Calu3 (cell line): ENCODE data around the gene CDAN1. TPM values are rescaled to one million over a fixed set of nuclear protein-coding genes. Genes with fewer than 3 reads are reported as not detected.

ENCODE experiments used
- BruUV-seq: library from RNA; stranded (reverse); fragments of 400-500 nt; replicated peaks from 2 replicates; lab custom pipeline; 2021; lab: Mats Ljungman, UMichigan
- CTCF ChIA-PET: fragments of 300-600 bp; sonication (Branson Sonifier 250); formaldehyde crosslinking; loops from one replicate; lab custom pipeline; 2022; ENCODE audit warnings: antibody characterized with exemption; lab: Charles Lee
- DNase-seq: peaks from one replicate; pipeline ENCODE4 v3.0.0; 2022
- H3K27ac Mint-ChIP-seq: one replicate; pipeline ENCODE4 v1.8.0; 2022; ENCODE audit warnings: mixed read lengths; ENCODE audit not compliant: unreplicated experiment
- H3K27me3 Mint-ChIP-seq: one replicate; pipeline ENCODE4 v1.8.0; 2022; ENCODE audit warnings: mixed read lengths; ENCODE audit not compliant: unreplicated experiment
- H3K36me3 Mint-ChIP-seq: one replicate; pipeline ENCODE4 v1.8.0; 2022; ENCODE audit warnings: mild to moderate bottlenecking, moderate library complexity, mixed read lengths; ENCODE audit not compliant: insufficient read depth, unreplicated experiment
- H3K4me1 Mint-ChIP-seq: one replicate; pipeline ENCODE4 v1.8.0; 2022; ENCODE audit warnings: mild to moderate bottlenecking, low read depth, mixed read lengths; ENCODE audit not compliant: unreplicated experiment
- H3K4me3 Mint-ChIP-seq: one replicate; pipeline ENCODE4 v1.8.0; 2022; ENCODE audit warnings: mild to moderate bottlenecking, low read depth, moderate library complexity, mixed read lengths; ENCODE audit not compliant: unreplicated experiment
- H3K9me3 Mint-ChIP-seq: one replicate; pipeline ENCODE4 v1.8.0; 2022; ENCODE audit warnings: low read depth, mixed read lengths; ENCODE audit not compliant: unreplicated experiment
- CTCF ChIP-seq: fragments of 200-600 bp; IDR thresholded peaks from one replicate; pipeline ENCODE4 v1.8.0; 2022; ENCODE audit warnings: antibody characterized with exemption; ENCODE audit not compliant: unreplicated experiment
- intact Hi-C: fragments of 100-400 bp; cut with micrococcal nuclease; formaldehyde crosslinking; loops from one replicate; pipeline ENCODE4 v1.10.0; 2022; ENCODE audit not compliant: unreplicated experiment
- total RNA-seq: library from RNA; stranded (reverse); gene quantifications from 2 replicates; pipeline ENCODE4 v1.2.3, GENCODE V29; 2022

CDAN1 gene
- total RNA-seq, 1 experiment from 2014 or later, result 11.3 TPM

- BruUV-seq, result no TSS peak
- no peak overlapping the region for H3K4me3 Mint-ChIP-seq
- intact Hi-C loops, result no loop called here
- peaks cover 11% of the 10 kb centered on the region for H3K36me3 Mint-ChIP-seq
- no peak for TF ChIP-seq CTCF
- no peaks in the 10 kb centered on the region for H3K4me1 Mint-ChIP-seq
- no peak for DNase-seq
- H3K27me3 Mint-ChIP-seq, result no peaks in the 10 kb centered on the region
- H3K9me3 Mint-ChIP-seq, result no peaks in the 10 kb centered on the region
- H3K27ac Mint-ChIP-seq, result no peak overlapping the region
- CTCF ChIA-PET, result no interaction called here
Observed at GRCh38 chr15:42731461-42731860, 5.5 kb downstream of the CDAN1 start.

- Mint-ChIP-seq H3K27ac (no peak overlapping the region), H3K36me3 (peaks cover 13% of the 10 kb centered on the region), H3K4me3 (no peak overlapping the region), H3K4me1 (no peaks in the 10 kb centered on the region), H3K27me3 (no peaks in the 10 kb centered on the region), H3K9me3 (no peaks in the 10 kb centered on the region)
- DNase-seq, result no peak
- intact Hi-C loops, result no loop called here
- TF ChIP-seq CTCF, result no peak
- CTCF ChIA-PET, result no interaction called here
- no TSS peak for BruUV-seq
Observed at GRCh38 chr15:42730536-42730935, 6.4 kb downstream of the CDAN1 start.

- H3K4me3 Mint-ChIP-seq, result no peak overlapping the region
- no peaks in the 10 kb centered on the region for H3K9me3 Mint-ChIP-seq
- no peak for TF ChIP-seq CTCF
- intact Hi-C loops, result no loop called here
- no peak for DNase-seq
- H3K27ac Mint-ChIP-seq, result no peak overlapping the region
- peaks cover 17% of the 10 kb centered on the region for H3K36me3 Mint-ChIP-seq
- H3K4me1 Mint-ChIP-seq, result no peaks in the 10 kb centered on the region
- CTCF ChIA-PET, result interaction anchor here (0.6 kb wide), 1 partner anchor 161 kb away, joined by 3 read pairs; no protein-coding TSS in a partner anchor
- no TSS peak for BruUV-seq
- no peaks in the 10 kb centered on the region for H3K27me3 Mint-ChIP-seq
Observed at GRCh38 chr15:42730135-42730534, 6.8 kb downstream of the CDAN1 start.

GRCh38 chr15:42729409-42729808, 7.5 kb downstream of the CDAN1 start:
- no peak for DNase-seq
- Mint-ChIP-seq H3K36me3 (peaks cover 21% of the 10 kb centered on the region), H3K4me1 (no peaks in the 10 kb centered on the region), H3K9me3 (no peaks in the 10 kb centered on the region), H3K27ac (no peak overlapping the region), H3K27me3 (no peaks in the 10 kb centered on the region), H3K4me3 (no peak overlapping the region)
- intact Hi-C loops, result no loop called here
- no TSS peak for BruUV-seq
- TF ChIP-seq CTCF, result no peak
- CTCF ChIA-PET, result interaction anchor here (0.6 kb wide), 1 partner anchor 162 kb away, joined by 3 read pairs; no protein-coding TSS in a partner anchor
